Naive thymus-derived CD4-positive, alpha-beta T cell (primary cell): ENCODE measurements around the gene GSS. TPM values are rescaled to one million over a fixed set of nuclear protein-coding genes. Genes with fewer than 3 reads are reported as not detected.
A peak's percentile ranks its signal among the peaks of the same experiment; 100 is the strongest.

Source experiments
- ATAC-seq: fragments of 150-1000 bp; cut with Tn5 transposase; 2 replicates; pipeline ENCODE4 v1.10.0; 2021; ENCODE audit warnings: mild to moderate bottlenecking, moderate library complexity
- CTCF ChIA-PET: fragments of 350-600 bp; sonication (Branson Sonifier 250); formaldehyde crosslinking; loops from one replicate; lab custom pipeline; 2021; ENCODE audit warnings: antibody characterized with exemption; lab: Charles Lee
- POLR2A ChIA-PET: fragments of 350-600 bp; sonication (Branson Sonifier 250); formaldehyde crosslinking; loops from one replicate; lab custom pipeline; 2021; ENCODE audit warnings: antibody characterized with exemption, inconsistent platforms; lab: Charles Lee
- DNase-seq, 9 donors: peaks; one replicate each; pipeline versions ENCODE4 v3.0.0 to v3.0.0-alpha.2; 2020 to 2022; ENCODE audit warnings: mixed read lengths in 1 of 9
- H3K27ac ChIP-seq: one replicate; pipeline ENCODE4 v1.7.0; 2013; ENCODE audit warnings: mild to moderate bottlenecking, low read depth, low read length, moderate library complexity
- H3K27me3 ChIP-seq, 2 donors: one replicate each; pipeline ENCODE4 v1.7.0; 2013; ENCODE audit warnings: low read length in 2 of 2, mild to moderate bottlenecking in 2 of 2, moderate library complexity in 2 of 2; ENCODE audit not compliant: control insufficient read depth in 2 of 2, insufficient read depth in 2 of 2
- H3K36me3 ChIP-seq, 3 experiments: 1 replicate in 2 of 3; 2 replicates in 1 of 3; pipeline ENCODE4 v1.7.0; 2013; ENCODE audit warnings: low read length in 3 of 3, mild to moderate bottlenecking in 3 of 3, moderate library complexity in 1 of 3; ENCODE audit not compliant: insufficient read depth in 3 of 3, control insufficient read depth in 2 of 3
- H3K4me1 ChIP-seq, 2 donors: one replicate each; pipeline ENCODE4 v1.7.0; 2013; ENCODE audit warnings: low read length in 2 of 2, mild to moderate bottlenecking in 2 of 2, moderate library complexity in 1 of 2; ENCODE audit not compliant: control insufficient read depth in 2 of 2, insufficient read depth in 2 of 2
- H3K4me3 ChIP-seq: 2 replicates; pipeline ENCODE4 v1.7.0; 2013; ENCODE audit warnings: mild to moderate bottlenecking, low read length
- H3K9me3 ChIP-seq, 3 experiments: 1 replicate in 2 of 3; 2 replicates in 1 of 3; pipeline ENCODE4 v1.7.0; 2013; ENCODE audit warnings: low read length in 3 of 3; ENCODE audit not compliant: control insufficient read depth in 2 of 3
- H3K27ac Mint-ChIP-seq, 9 donors: one replicate each; pipeline ENCODE4 v1.8.0; 2020 to 2022; ENCODE audit warnings: mixed read lengths in 9 of 9, mild to moderate bottlenecking in 8 of 9, moderate library complexity in 5 of 9, inconsistent platforms in 2 of 9
- H3K27me3 Mint-ChIP-seq, 5 donors: one replicate each; pipeline ENCODE4 v1.8.0; 2021 to 2022; ENCODE audit warnings: mixed read lengths in 5 of 5, mild to moderate bottlenecking in 1 of 5
- H3K36me3 Mint-ChIP-seq, 5 donors: one replicate each; pipeline ENCODE4 v1.8.0; 2020 to 2022; ENCODE audit warnings: mixed read lengths in 5 of 5, mild to moderate bottlenecking in 3 of 5, inconsistent platforms in 1 of 5
- H3K4me1 Mint-ChIP-seq, 7 donors: one replicate each; pipeline ENCODE4 v1.8.0; 2020 to 2022; ENCODE audit warnings: mixed read lengths in 7 of 7, mild to moderate bottlenecking in 3 of 7, inconsistent platforms in 1 of 7
- H3K4me3 Mint-ChIP-seq, 10 donors: one replicate each; pipeline ENCODE4 v1.8.0; 2020 to 2022; ENCODE audit warnings: mild to moderate bottlenecking in 10 of 10, mixed read lengths in 10 of 10, moderate library complexity in 6 of 10, inconsistent platforms in 2 of 10
- H3K9me3 Mint-ChIP-seq, 11 donors: one replicate each; pipeline ENCODE4 v1.8.0; 2020 to 2022; ENCODE audit warnings: mixed read lengths in 11 of 11, mild to moderate bottlenecking in 4 of 11, inconsistent platforms in 1 of 11, moderate library complexity in 1 of 11
- intact Hi-C, 2 donors: fragments of 100-400 bp; cut with micrococcal nuclease; formaldehyde crosslinking; loops; one replicate each; pipeline ENCODE4 v1.15.1; 2023
- polyA plus RNA-seq, 2 donors: library from polyadenylated mRNA; unstranded; fragments of 300-500 nt; fragmentation: Illumina TruSeq; gene quantifications; one replicate each; pipeline ENCODE4 v1.2.3, GENCODE V29; 2021
- total RNA-seq, 6 experiments: library from RNA in 5 of 6; stranded (reverse) in 5 of 6; gene quantifications; 1 replicate in 5 of 6; 2 replicates in 1 of 6; pipeline ENCODE4 v1.2.3 and lab custom pipeline; 2021 to 2026

Gene GSS
- total and polyA plus RNA-seq, 7 experiments from 2014 or later: 25.9 to 54.4 (median 35.5) TPM

GRCh38 chr20:34942301-34942700 is 13.3 kb downstream of the GSS start:
- Histone ChIP-seq H3K9me3 (no peaks in the 10 kb centered on the region), H3K27me3 (no peaks in the 10 kb centered on the region), H3K27ac (no peak overlapping the region), H3K4me3 (no peak overlapping the region), H3K36me3 (peaks cover 0 to 71% (median 0%) of the 10 kb centered on the region in 3 experiments), H3K4me1 (no peaks in the 10 kb centered on the region)
- Mint-ChIP-seq H3K27me3 (no peaks in the 10 kb centered on the region), H3K36me3 (peaks cover 4 to 53% (median 24%) of the 10 kb centered on the region in 5 donors), H3K27ac (no peak overlapping the region), H3K4me3 (no peak overlapping the region), H3K9me3 (no peaks in the 10 kb centered on the region), H3K4me1 (peaks cover 0 to 3% (median 0%) of the 10 kb centered on the region in 7 donors)
- ChIA-PET CTCF (no interaction called here), POLR2A (interaction anchor here (0.6 to 0.7 kb wide), 3 partner anchors 82 to 463 kb away, joined by 3 read pairs; no protein-coding TSS in a partner anchor)
- no peak for DNase-seq
- intact Hi-C loops: no loop called here
- ATAC-seq: no peak

- H3K27me3 ChIP-seq: no peaks in the 10 kb centered on the region
- ChIA-PET CTCF (no interaction called here), POLR2A (no interaction called here)
- intact Hi-C loops: no loop called here
- no peaks in the 10 kb centered on the region for H3K9me3 ChIP-seq
- H3K4me3 ChIP-seq: no peak overlapping the region
- Mint-ChIP-seq H3K36me3 (peaks cover 4 to 59% (median 27%) of the 10 kb centered on the region in 5 donors), H3K4me3 (no peak overlapping the region), H3K27me3 (no peaks in the 10 kb centered on the region), H3K4me1 (peaks cover 0 to 3% (median 0%) of the 10 kb centered on the region in 7 donors), H3K9me3 (no peaks in the 10 kb centered on the region), H3K27ac (no peak overlapping the region)
- H3K27ac ChIP-seq: no peak overlapping the region
- peak; percentile 37 for ATAC-seq
- DNase-seq: no peak
- H3K36me3 ChIP-seq: peaks cover 0 to 72% (median 0%) of the 10 kb centered on the region in 3 experiments
- H3K4me1 ChIP-seq: no peaks in the 10 kb centered on the region
Observed at GRCh38 chr20:34941226-34941625, 14.4 kb downstream of the GSS start.

- DNase-seq (no peak), ATAC-seq (no peak)
- H3K27ac Mint-ChIP-seq: peak overlapping the region in 1 of 9 donors; percentile 13
- H3K27me3 ChIP-seq: no peaks in the 10 kb centered on the region
- H3K4me3 ChIP-seq: no peak overlapping the region
- H3K9me3 Mint-ChIP-seq: no peaks in the 10 kb centered on the region
- peaks cover 0 to 73% (median 3%) of the 10 kb centered on the region in 3 experiments for H3K36me3 ChIP-seq
- H3K4me3 Mint-ChIP-seq: no peak overlapping the region
- no peaks in the 10 kb centered on the region for H3K27me3 Mint-ChIP-seq
- no peaks in the 10 kb centered on the region for H3K9me3 ChIP-seq
- no peaks in the 10 kb centered on the region for H3K4me1 ChIP-seq
- intact Hi-C loops: no loop called here
- peaks cover 6 to 62% (median 29%) of the 10 kb centered on the region in 5 donors for H3K36me3 Mint-ChIP-seq
- CTCF ChIA-PET: no interaction called here
- peaks cover 0 to 3% (median 0%) of the 10 kb centered on the region in 7 donors for H3K4me1 Mint-ChIP-seq
- POLR2A ChIA-PET: no interaction called here
- no peak overlapping the region for H3K27ac ChIP-seq
Observed at GRCh38 chr20:34940081-34940481, 15.5 kb downstream of the GSS start.

GRCh38 chr20:34938466-34939163 is 17.0 kb downstream of the GSS start:
- CTCF ChIA-PET: no interaction called here
- no peaks in the 10 kb centered on the region for H3K27me3 Mint-ChIP-seq
- Histone ChIP-seq H3K27me3 (no peaks in the 10 kb centered on the region), H3K4me3 (no peak overlapping the region), H3K27ac (no peak overlapping the region), H3K9me3 (no peaks in the 10 kb centered on the region), H3K36me3 (peaks cover 0 to 70% (median 3%) of the 10 kb centered on the region in 3 experiments), H3K4me1 (no peaks in the 10 kb centered on the region)
- H3K36me3 Mint-ChIP-seq: peaks cover 13 to 61% (median 26%) of the 10 kb centered on the region in 5 donors
- no peak overlapping the region for H3K4me3 Mint-ChIP-seq
- no peaks in the 10 kb centered on the region for H3K9me3 Mint-ChIP-seq
- H3K4me1 Mint-ChIP-seq: peaks cover 0 to 3% (median 0%) of the 10 kb centered on the region in 7 donors
- intact Hi-C loops: no loop called here
- ATAC-seq (peak; percentile 47), DNase-seq (no peak)
- POLR2A ChIA-PET: no interaction called here
- peak overlapping the region in 2 of 9 donors; percentile 23 to 34 for H3K27ac Mint-ChIP-seq

- no peaks in the 10 kb centered on the region for H3K4me1 ChIP-seq
Observed at GRCh38 chr20:34931771-34932170, 23.8 kb downstream of the GSS start.

GRCh38 chr20:34928411-34928810 is 27.2 kb downstream of the GSS start:
- peaks cover 6 to 26% (median 15%) of the 10 kb centered on the region in 7 donors for H3K4me1 Mint-ChIP-seq
- H3K36me3 ChIP-seq: peaks cover 0 to 73% (median 0%) of the 10 kb centered on the region in 3 experiments
- ATAC-seq (no peak), DNase-seq (no peak)
- H3K4me3 ChIP-seq: no peak overlapping the region
- H3K36me3 Mint-ChIP-seq: peaks cover 18 to 59% (median 23%) of the 10 kb centered on the region in 5 donors
- CTCF ChIA-PET: no interaction called here
- no peak overlapping the region for H3K4me3 Mint-ChIP-seq
- H3K27ac ChIP-seq: no peak overlapping the region
- intact Hi-C loops: no loop called here
- peak overlapping the region in 2 of 9 donors; percentile 19 to 71 for H3K27ac Mint-ChIP-seq
- H3K4me1 ChIP-seq: no peaks in the 10 kb centered on the region
- POLR2A ChIA-PET: no interaction called here
- H3K9me3 Mint-ChIP-seq: no peaks in the 10 kb centered on the region
- no peaks in the 10 kb centered on the region for H3K9me3 ChIP-seq
- no peaks in the 10 kb centered on the region for H3K27me3 ChIP-seq
- no peaks in the 10 kb centered on the region for H3K27me3 Mint-ChIP-seq

More at GRCh38 chr20:34931771-34932170, 23.8 kb downstream of the GSS start:
- H3K4me3 Mint-ChIP-seq: no peak overlapping the region
- H3K27ac Mint-ChIP-seq: peak overlapping the region in 3 of 9 donors; percentile 30 to 52 (median 40)
- intact Hi-C loops: no loop called here
- H3K36me3 ChIP-seq: peaks cover 0 to 71% (median 3%) of the 10 kb centered on the region in 3 experiments
- no peaks in the 10 kb centered on the region for H3K9me3 ChIP-seq
- no peak overlapping the region for H3K27ac ChIP-seq
- peaks cover 18 to 67% (median 28%) of the 10 kb centered on the region in 5 donors for H3K36me3 Mint-ChIP-seq
- DNase-seq (no peak), ATAC-seq (no peak)
- no peaks in the 10 kb centered on the region for H3K27me3 ChIP-seq
- ChIA-PET CTCF (no interaction called here), POLR2A (interaction anchor here (0.6 kb wide), 1 partner anchor 42 kb away, joined by 5 read pairs; no protein-coding TSS in a partner anchor)
- no peaks in the 10 kb centered on the region for H3K27me3 Mint-ChIP-seq
- peaks cover 0 to 11% (median 0%) of the 10 kb centered on the region in 7 donors for H3K4me1 Mint-ChIP-seq
- no peak overlapping the region for H3K4me3 ChIP-seq
- H3K9me3 Mint-ChIP-seq: no peaks in the 10 kb centered on the region
